Activated T-cell treated with anti-CD3 and anti-CD28 coated beads, Interleukin-2, amount 50 U/mL, for 4 hours (primary cell): ENCODE measurements around the gene CLEC4G. TPM values are rescaled to one million over a fixed set of nuclear protein-coding genes. Genes with fewer than 3 reads are reported as not detected.
A peak's percentile ranks its signal among the peaks of the same experiment; 100 is the strongest.

Experiments
- ATAC-seq, 2 donors: fragments of 200-7000 bp; cut with Tn5 transposase; one replicate each; pipeline ENCODE4 v1.10.0; 2021
- DNase-seq: peaks from one replicate; pipeline ENCODE4 v3.0.0-alpha.2; 2020
- H3K27me3 Mint-ChIP-seq: one replicate; pipeline ENCODE4 v1.8.0; 2021; ENCODE audit warnings: low read depth, mixed read lengths
- H3K36me3 Mint-ChIP-seq: one replicate; pipeline ENCODE4 v1.8.0; 2022; ENCODE audit warnings: mixed read lengths; ENCODE audit not compliant: insufficient read depth
- H3K4me1 Mint-ChIP-seq: one replicate; pipeline ENCODE4 v1.8.0; 2021; ENCODE audit warnings: low read depth, mixed read lengths
- H3K4me3 Mint-ChIP-seq: one replicate; pipeline ENCODE4 v1.8.0; 2021; ENCODE audit warnings: mild to moderate bottlenecking, moderate library complexity, mixed read lengths
- H3K9me3 Mint-ChIP-seq: one replicate; pipeline ENCODE4 v1.8.0; 2021; ENCODE audit warnings: mixed read lengths
- total RNA-seq, 3 donors: library from RNA; stranded (reverse); gene quantifications; one replicate each; pipeline ENCODE4 v1.2.1, GENCODE V29; 2021

The CLEC4G gene
- total RNA-seq, 3 donors from 2014 or later = not detected

DNA sequence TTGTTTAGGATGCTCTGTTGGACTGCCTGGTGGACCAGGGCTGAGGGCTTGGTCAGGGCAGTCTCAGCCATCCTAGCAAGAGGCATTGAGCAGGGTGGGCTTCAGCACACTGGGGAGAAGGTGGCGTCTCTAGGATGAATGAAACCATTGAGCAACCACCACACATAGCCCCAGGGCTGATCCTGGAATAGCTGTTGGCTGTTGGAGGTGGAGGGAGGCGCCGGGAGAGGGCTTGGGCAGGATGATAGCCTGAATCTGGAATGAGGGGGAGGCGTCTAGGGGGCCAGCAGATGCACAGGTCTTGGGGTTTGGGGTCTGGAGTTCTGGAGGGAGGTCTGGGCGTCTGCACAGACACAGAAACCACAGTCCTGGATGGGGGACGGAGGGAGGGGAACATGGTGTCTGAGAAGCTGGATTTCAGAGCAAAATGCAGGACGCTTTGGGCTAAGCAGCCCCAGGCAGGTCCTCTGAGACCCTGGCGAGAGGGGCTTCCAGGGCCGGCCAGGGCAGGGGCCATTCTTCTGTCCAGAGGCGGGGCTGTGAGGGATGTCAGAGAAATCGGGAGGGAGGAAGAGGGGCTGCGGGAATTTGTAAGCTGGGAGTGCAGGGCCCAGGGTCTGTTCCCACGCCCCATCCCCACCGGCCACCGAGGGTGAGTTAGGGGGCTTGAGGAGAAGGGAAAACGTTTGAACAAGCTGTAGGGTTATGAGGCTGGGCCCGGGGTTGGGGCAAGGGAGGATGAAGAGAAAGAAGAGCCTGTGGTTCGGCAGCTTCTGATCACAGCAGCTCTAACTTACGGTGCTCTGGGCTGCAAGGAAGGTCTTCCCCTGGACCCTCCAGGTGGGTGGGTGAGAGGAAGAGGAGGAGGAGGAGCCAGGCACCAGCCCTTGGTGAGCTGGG lies 46.1 kb downstream of the CLEC4G start:
- Mint-ChIP-seq H3K36me3 (no peaks in the 10 kb centered on the region), H3K4me1 (peaks cover 5% of the 10 kb centered on the region), H3K27me3 (no peaks in the 10 kb centered on the region), H3K9me3 (no peaks in the 10 kb centered on the region), H3K4me3 (no peak overlapping the region)
- no peak for ATAC-seq
- no peak for DNase-seq

- peak overlapping the region; percentile 93 for H3K4me3 Mint-ChIP-seq
- H3K9me3 Mint-ChIP-seq = no peaks in the 10 kb centered on the region
- H3K27me3 Mint-ChIP-seq = peaks cover 11% of the 10 kb centered on the region
- DNase-seq (no peak), ATAC-seq (no peak)
- no peaks in the 10 kb centered on the region for H3K36me3 Mint-ChIP-seq
- H3K4me1 Mint-ChIP-seq = peaks cover 32% of the 10 kb centered on the region
Observed at GRCh38 chr19:7682175-7682855, 49.6 kb downstream of the CLEC4G start.

- DNase-seq (peak; percentile 82), ATAC-seq (peak; percentile 56 to 58)
- Mint-ChIP-seq H3K9me3 (no peaks in the 10 kb centered on the region), H3K4me1 (peaks cover 38% of the 10 kb centered on the region), H3K36me3 (no peaks in the 10 kb centered on the region), H3K4me3 (peak overlapping the region; percentile 93), H3K27me3 (peaks cover 17% of the 10 kb centered on the region)
Observed at GRCh38 chr19:7681340-7682174, 50.4 kb downstream of the CLEC4G start.

DNA sequence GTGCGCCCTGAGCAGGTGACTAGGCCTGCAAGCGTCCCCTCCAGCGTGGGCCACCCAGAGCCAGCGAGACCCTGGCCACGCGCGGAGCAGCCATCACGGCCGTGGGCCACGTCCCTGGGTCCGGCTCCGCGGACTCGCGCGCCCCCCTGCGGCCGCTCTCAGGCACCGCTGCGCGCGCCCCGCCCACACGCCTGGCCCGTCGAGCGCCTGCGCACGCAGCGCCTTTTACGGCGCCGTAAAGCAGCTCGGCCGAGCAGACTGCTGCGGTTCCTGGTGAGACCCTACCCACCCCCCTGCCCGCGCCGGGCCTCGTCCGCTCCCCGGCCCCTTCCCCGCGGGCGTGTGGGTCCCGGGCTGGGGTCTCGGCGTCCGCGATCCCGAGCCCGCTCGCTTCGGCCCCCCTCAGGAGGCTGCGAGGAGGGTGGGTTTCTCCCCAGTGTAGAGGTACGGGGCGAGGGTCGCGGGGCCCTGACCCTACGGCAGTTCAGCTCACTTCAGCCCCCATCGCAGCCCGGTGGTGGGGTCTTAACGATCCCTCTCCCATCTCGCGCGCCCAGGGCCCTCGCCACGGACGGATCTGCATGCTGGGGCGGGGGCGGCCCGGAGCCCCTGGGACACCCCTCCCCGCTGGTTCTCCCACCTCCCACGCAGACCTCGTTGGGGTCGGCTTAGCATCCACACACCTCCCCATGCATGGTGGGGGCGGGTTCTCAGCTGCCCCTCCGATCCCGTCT lies 51.1 kb downstream of the CLEC4G start, which contains the start of gene TRAPPC5:
TRAPPC5 (plus strand) TSS at position 228 of the 734 bp plus-strand sequence. CDS start 1,421 bp downstream, outside the sequence.
- Mint-ChIP-seq H3K9me3 (no peaks in the 10 kb centered on the region), H3K4me3 (peak within 1 kb of the TSS; percentile 93), H3K27me3 (peaks cover 25% of the 10 kb centered on the region), H3K4me1 (peaks cover 45% of the 10 kb centered on the region), H3K36me3 (no peaks in the 10 kb centered on the region)
- peak; percentile 47 to 50 for ATAC-seq
- DNase-seq = peak; percentile 85

GRCh38 chr19:7679771-7680605 lies 51.9 kb downstream of the CLEC4G start:
- H3K36me3 Mint-ChIP-seq = no peaks in the 10 kb centered on the region
- DNase-seq (no peak), ATAC-seq (no peak)
- peaks cover 45% of the 10 kb centered on the region for H3K4me1 Mint-ChIP-seq
- H3K4me3 Mint-ChIP-seq = peak overlapping the region; percentile 69
- H3K27me3 Mint-ChIP-seq = peaks cover 30% of the 10 kb centered on the region
- H3K9me3 Mint-ChIP-seq = no peaks in the 10 kb centered on the region

- Mint-ChIP-seq H3K4me1 (peaks cover 49% of the 10 kb centered on the region), H3K9me3 (no peaks in the 10 kb centered on the region), H3K36me3 (no peaks in the 10 kb centered on the region), H3K4me3 (peak overlapping the region; percentile 68), H3K27me3 (peaks cover 37% of the 10 kb centered on the region)
- ATAC-seq (peak; percentile 62 to 64), DNase-seq (peak; percentile 55)
Observed at GRCh38 chr19:7678971-7679751, 52.7 kb downstream of the CLEC4G start.

Other genes starting within 250 kb of the CLEC4G start
- gene PEX11G, start 243.1 kb downstream of the CLEC4G start, total RNA-seq = 1 to 10 TPM in 1 of 3 donors, under 1 TPM in 2; 0.76 to 1.1 (median 0.90) TPM
- gene ZNF358, start 216.0 kb downstream of the CLEC4G start, total RNA-seq = 1 to 10 TPM; 4.8 to 5.6 (median 5.1) TPM
- 10 to 100 TPM; 20.5 to 27.4 (median 22.6) TPM for gene MCOLN1, start 209.5 kb downstream of the CLEC4G start, total RNA-seq
- 100 to 1,000 TPM; 106 to 121 (median 107) TPM for gene PNPLA6, start 196.4 kb downstream of the CLEC4G start, total RNA-seq
- under 1 TPM; 0.34 to 0.38 (median 0.38) TPM for gene CAMSAP3, start 136.2 kb downstream of the CLEC4G start, total RNA-seq
- gene XAB2, start 102.6 kb downstream of the CLEC4G start, total RNA-seq = 10 to 100 TPM; 64.6 to 76.1 (median 67.2) TPM
- gene PET100, start 102.3 kb downstream of the CLEC4G start, total RNA-seq = 100 to 1,000 TPM; 107 to 132 (median 128) TPM
- gene PCP2, start 98.4 kb downstream of the CLEC4G start, total RNA-seq = under 1 TPM in 1 of 3 donors, not detected in 2; 0.37 TPM
- 100 to 1,000 TPM; 113 to 119 (median 114) TPM for gene STXBP2, start 95.0 kb downstream of the CLEC4G start, total RNA-seq
- not detected for gene RETN, start 63.1 kb downstream of the CLEC4G start, total RNA-seq
- not detected for gene MCEMP1, start 55.0 kb downstream of the CLEC4G start, total RNA-seq
- gene TRAPPC5, start 51.3 kb downstream of the CLEC4G start, total RNA-seq = 100 to 1,000 TPM in 1 of 3 donors, 10 to 100 TPM in 2; 81.3 to 112 (median 89.8) TPM
- 10 to 100 TPM in 2 of 3 donors, 1 to 10 TPM in 1; 6.9 to 52.7 (median 20.5) TPM for gene FCER2, start 30.0 kb downstream of the CLEC4G start, total RNA-seq
- not detected for gene CD209, start 15.4 kb upstream of the CLEC4G start, total RNA-seq
- gene CLEC4M, start 31.1 kb upstream of the CLEC4G start, total RNA-seq = not detected
- gene EVI5L, start 98.1 kb upstream of the CLEC4G start, total RNA-seq = 1 to 10 TPM; 6.6 to 7.5 (median 7.1) TPM
- gene PRR36, start 142.3 kb upstream of the CLEC4G start, total RNA-seq = under 1 TPM in 2 of 3 donors, not detected in 1; 0.05 to 0.08 TPM
- under 1 TPM in 1 of 3 donors, not detected in 2; 0.05 TPM for gene LRRC8E, start 156.4 kb upstream of the CLEC4G start, total RNA-seq
- 10 to 100 TPM; 40.4 to 44.0 (median 43.3) TPM for gene MAP2K7, start 171.8 kb upstream of the CLEC4G start, total RNA-seq
- 1 to 10 TPM in 2 of 3 donors, under 1 TPM in 1; 0.74 to 2.4 (median 1.4) TPM for gene TGFBR3L, start 182.7 kb upstream of the CLEC4G start, total RNA-seq
- 10 to 100 TPM; 16.7 to 20.0 (median 18.8) TPM for gene SNAPC2, start 188.2 kb upstream of the CLEC4G start, total RNA-seq
- 1 to 10 TPM in 1 of 3 donors, under 1 TPM in 2; 0.71 to 1.4 (median 0.95) TPM for gene CTXN1, start 194.0 kb upstream of the CLEC4G start, total RNA-seq
- 100 to 1,000 TPM; 180 to 193 (median 190) TPM for gene TIMM44, start 211.6 kb upstream of the CLEC4G start, total RNA-seq